ENCODE data around the gene TECTA.

Gene TECTA

DNA sequence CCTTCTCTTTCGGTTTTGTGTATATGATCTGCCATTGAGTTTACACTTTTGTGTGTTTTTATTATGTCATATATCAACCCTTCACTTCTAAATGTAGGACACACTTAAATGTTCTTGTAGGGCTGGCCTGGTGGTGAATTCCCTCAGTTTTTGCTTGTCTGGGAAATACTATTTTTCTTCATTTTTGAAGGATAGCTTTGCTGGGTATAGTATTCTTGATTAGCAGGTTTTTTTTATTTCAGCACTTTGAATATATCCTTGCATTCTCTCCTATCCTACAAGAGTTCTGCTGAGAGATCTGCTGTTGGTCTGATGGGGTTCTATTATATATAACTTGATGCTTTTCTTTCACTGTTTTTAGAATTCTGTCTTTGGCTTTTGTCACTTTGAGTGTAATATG is 79.1 kb downstream of the TECTA start:
- H3K27me3 ChIP-seq (ENCODE audit: control insufficient read depth, low read length): 0 out of 2 replicates have a peak, but pooled peaks cover 3% of the 10 kb centered on the region
- peaks cover 5% of the 10 kb centered on the region; the same call in 1 of the 2 replicates for H3K9me3 ChIP-seq (ENCODE audit: control insufficient read depth, insufficient read depth, low read length)
- H4K20me1 ChIP-seq (ENCODE audit: control insufficient read depth, insufficient read depth, low read depth, low read length): no peaks in the 10 kb centered on the region
- H3F3A ChIP-seq (ENCODE audit: control insufficient read depth, insufficient read depth): no peaks in the 10 kb centered on the region
- H3K9me2 ChIP-seq (replicated peaks; ENCODE audit: control insufficient read depth, low read length): no peaks in the 10 kb centered on the region
- TF ChIP-seq, protein P1, sequence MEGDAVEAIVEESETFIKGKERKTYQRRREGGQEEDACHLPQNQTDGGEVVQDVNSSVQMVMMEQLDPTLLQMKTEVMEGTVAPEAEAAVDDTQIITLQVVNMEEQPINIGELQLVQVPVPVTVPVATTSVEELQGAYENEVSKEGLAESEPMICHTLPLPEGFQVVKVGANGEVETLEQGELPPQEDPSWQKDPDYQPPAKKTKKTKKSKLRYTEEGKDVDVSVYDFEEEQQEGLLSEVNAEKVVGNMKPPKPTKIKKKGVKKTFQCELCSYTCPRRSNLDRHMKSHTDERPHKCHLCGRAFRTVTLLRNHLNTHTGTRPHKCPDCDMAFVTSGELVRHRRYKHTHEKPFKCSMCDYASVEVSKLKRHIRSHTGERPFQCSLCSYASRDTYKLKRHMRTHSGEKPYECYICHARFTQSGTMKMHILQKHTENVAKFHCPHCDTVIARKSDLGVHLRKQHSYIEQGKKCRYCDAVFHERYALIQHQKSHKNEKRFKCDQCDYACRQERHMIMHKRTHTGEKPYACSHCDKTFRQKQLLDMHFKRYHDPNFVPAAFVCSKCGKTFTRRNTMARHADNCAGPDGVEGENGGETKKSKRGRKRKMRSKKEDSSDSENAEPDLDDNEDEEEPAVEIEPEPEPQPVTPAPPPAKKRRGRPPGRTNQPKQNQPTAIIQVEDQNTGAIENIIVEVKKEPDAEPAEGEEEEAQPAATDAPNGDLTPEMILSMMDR (IDR thresholded peaks at IDR 0.05; ENCODE audit: low read depth, low read length, poor library complexity, severe bottlenecking): no peak
- TF ChIP-seq EZH2phosphoT487 (IDR thresholded peaks at IDR 0.05; ENCODE audit: borderline replicate concordance, low read length): no peak
- no peaks in the 10 kb centered on the region for H3K4me1 ChIP-seq (ENCODE audit: control insufficient read depth, low read length)
- no peaks in the 10 kb centered on the region for H3K36me3 ChIP-seq (ENCODE audit: control insufficient read depth, low read length)
- no peaks in the 10 kb centered on the region for H3K79me2 ChIP-seq (ENCODE audit: control insufficient read depth, low read length)
- no peak overlapping the region for H3K27ac ChIP-seq (ENCODE audit: low read depth, low read length)
- H3K4me3 ChIP-seq (ENCODE audit: low read length): no peak overlapping the region
- no peak overlapping the region for H3K4me2 ChIP-seq (ENCODE audit: low read length)

DNA sequence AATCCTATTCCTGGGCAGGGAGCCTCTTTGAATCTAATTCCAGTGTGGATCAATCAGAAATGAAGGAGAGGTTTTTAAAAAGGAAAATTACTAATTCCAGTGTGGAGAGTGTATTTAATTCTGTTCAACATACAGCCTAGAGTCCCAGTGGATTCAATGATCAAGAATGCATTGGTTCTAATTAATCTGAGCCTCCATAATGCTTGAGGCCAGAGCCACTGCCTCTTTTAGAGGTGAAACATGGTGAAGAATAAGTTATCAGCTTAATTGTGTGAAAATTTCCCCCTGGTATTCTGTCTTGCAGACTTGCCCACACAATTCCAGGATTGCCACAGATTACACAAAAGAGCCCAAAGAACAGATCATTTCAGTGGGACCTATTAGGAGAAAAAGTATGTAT is 87.7 kb downstream of the TECTA start:
- no peaks in the 10 kb centered on the region; the same call in 1 of the 2 replicates for H3K9me3 ChIP-seq (ENCODE audit: control insufficient read depth, insufficient read depth, low read length)
- H3K27me3 ChIP-seq (ENCODE audit: control insufficient read depth, low read length): peaks cover 5% of the 10 kb centered on the region; the same call in 1 of the 2 replicates
- TF ChIP-seq, protein P1 (IDR thresholded peaks at IDR 0.05; ENCODE audit: low read depth, low read length, poor library complexity, severe bottlenecking): no peak
- TF ChIP-seq EZH2phosphoT487 (IDR thresholded peaks at IDR 0.05; ENCODE audit: borderline replicate concordance, low read length): no peak
- H3K27ac ChIP-seq (ENCODE audit: low read depth, low read length): no peak overlapping the region
- H3K4me2 ChIP-seq (ENCODE audit: low read length): no peak overlapping the region
- H3K79me2 ChIP-seq (ENCODE audit: control insufficient read depth, low read length): no peaks in the 10 kb centered on the region
- H3K4me1 ChIP-seq (ENCODE audit: control insufficient read depth, low read length): no peaks in the 10 kb centered on the region
- H3F3A ChIP-seq (ENCODE audit: control insufficient read depth, insufficient read depth): no peaks in the 10 kb centered on the region
- no peaks in the 10 kb centered on the region for H3K9me2 ChIP-seq (replicated peaks; ENCODE audit: control insufficient read depth, low read length)
- no peak overlapping the region for H3K4me3 ChIP-seq (ENCODE audit: low read length)
- H3K36me3 ChIP-seq (ENCODE audit: control insufficient read depth, low read length): no peaks in the 10 kb centered on the region
- H4K20me1 ChIP-seq (ENCODE audit: control insufficient read depth, insufficient read depth, low read depth, low read length): no peaks in the 10 kb centered on the region

DNA sequence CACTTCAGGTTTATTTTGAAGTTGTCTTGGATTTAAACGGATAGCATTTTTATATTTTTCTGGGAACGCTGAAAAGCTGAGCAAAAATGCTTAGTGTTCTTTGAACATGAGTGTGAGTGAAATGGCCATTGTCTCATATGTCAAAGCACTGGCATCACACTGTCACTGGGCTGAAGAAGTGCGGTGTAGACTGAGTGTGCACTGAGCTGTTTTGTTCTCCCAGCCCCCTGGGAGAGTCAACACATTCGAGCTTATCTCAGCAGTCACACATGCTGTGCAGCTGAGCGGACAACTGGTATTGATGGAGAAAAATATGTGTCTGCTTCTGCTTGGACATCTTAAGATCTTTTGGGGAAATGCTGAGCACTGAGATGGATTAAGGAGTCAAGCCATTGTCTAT is 90.8 kb downstream of the TECTA start:
- H3K79me2 ChIP-seq (ENCODE audit: control insufficient read depth, low read length): no peaks in the 10 kb centered on the region
- H3K36me3 ChIP-seq (ENCODE audit: control insufficient read depth, low read length): no peaks in the 10 kb centered on the region
- no peaks in the 10 kb centered on the region for H3K4me1 ChIP-seq (ENCODE audit: control insufficient read depth, low read length)
- TF ChIP-seq EZH2phosphoT487 (IDR thresholded peaks at IDR 0.05; ENCODE audit: borderline replicate concordance, low read length): no peak
- TF ChIP-seq, protein P1 (IDR thresholded peaks at IDR 0.05; ENCODE audit: low read depth, low read length, poor library complexity, severe bottlenecking): no peak
- no peak overlapping the region for H3K4me3 ChIP-seq (ENCODE audit: low read length)
- no peak overlapping the region for H3K27ac ChIP-seq (ENCODE audit: low read depth, low read length)
- H3K9me2 ChIP-seq (replicated peaks; ENCODE audit: control insufficient read depth, low read length): no peaks in the 10 kb centered on the region
- H4K20me1 ChIP-seq (ENCODE audit: control insufficient read depth, insufficient read depth, low read depth, low read length): no peaks in the 10 kb centered on the region
- no peaks in the 10 kb centered on the region for H3K9me3 ChIP-seq (ENCODE audit: control insufficient read depth, insufficient read depth, low read length)
- no peak overlapping the region for H3K4me2 ChIP-seq (ENCODE audit: low read length)
- H3F3A ChIP-seq (ENCODE audit: control insufficient read depth, insufficient read depth): no peaks in the 10 kb centered on the region
- H3K27me3 ChIP-seq (ENCODE audit: control insufficient read depth, low read length): peaks cover 15% of the 10 kb centered on the region

Measured in DOHH2 (cell line).